Mucosa of descending colon (tissue), 3 donors: ENCODE data around the gene SLC23A2. TPM values are rescaled to one million over a fixed set of nuclear protein-coding genes. Genes with fewer than 3 reads are reported as not detected.
A peak's percentile ranks its signal among the peaks of the same experiment; 100 is the strongest.

Experiments used
- ATAC-seq: fragments of 200-7000 bp; cut with Tn5 transposase; one replicate; pipeline ENCODE4 v1.9.1; 2020; ENCODE audit warnings: mild to moderate bottlenecking, moderate library complexity
- DNase-seq, 3 donors: peaks; one replicate each; pipeline ENCODE4 v3.0.0-alpha.2; 2020
- H3K36me3 ChIP-seq: fragments of 200-600 bp; one replicate; pipeline ENCODE4 v1.8.0; 2021; ENCODE audit warnings: low read depth, mild to moderate bottlenecking
- H3K4me1 ChIP-seq: fragments of 200-600 bp; one replicate; pipeline ENCODE4 v1.8.0; 2021; ENCODE audit warnings: low read depth, mild to moderate bottlenecking
- H3K4me3 ChIP-seq: fragments of 200-600 bp; one replicate; pipeline ENCODE4 v1.8.0; 2021; ENCODE audit warnings: mild to moderate bottlenecking
- H3K9me3 ChIP-seq: fragments of 200-600 bp; one replicate; pipeline ENCODE4 v1.8.0; 2021; ENCODE audit warnings: mild to moderate bottlenecking
- intact Hi-C, 2 donors: fragments of 100-400 bp; cut with DNase I in 1 of 2; cut with micrococcal nuclease in 1 of 2; formaldehyde crosslinking; loops; one replicate each; pipeline versions ENCODE4 v1.11.0 to v1.11.1; 2022; cut with DNase I, micrococcal nuclease
- total RNA-seq, 3 donors: library from RNA; stranded (reverse); fragmentation: NEBNext Ultra II Directional in 2 of 3; extraction: Animal tissue kit (Norgen Biotek cat#: 25700) in 2 of 3; gene quantifications; one replicate each; pipeline versions ENCODE4 v1.2.1 to v1.2.4, GENCODE V29; 2021 to 2023
- TF ChIP-seq, protein P1 (sequence below): fragments of 200-600 bp; IDR thresholded peaks from one replicate; pipeline ENCODE4 v1.8.0; 2022; ENCODE audit warnings: antibody characterized with exemption, mild to moderate bottlenecking
- donor health status: DM: no; HTN: no; CAD: no; lungs with moderate emphysema.
- donor health status: DM: no; HTN: no; CAD: no.
- donor health status: DM: no; HTN: yes; CAD: no.

SLC23A2 gene
- total RNA-seq, 3 donors from 2014 or later: 9.1 to 15.4 (median 9.4) TPM

- ATAC-seq: peak; percentile 5
- H3K4me1 ChIP-seq: no peaks in the 10 kb centered on the region
- no peak overlapping the region for H3K4me3 ChIP-seq
- TF ChIP-seq, protein P1, sequence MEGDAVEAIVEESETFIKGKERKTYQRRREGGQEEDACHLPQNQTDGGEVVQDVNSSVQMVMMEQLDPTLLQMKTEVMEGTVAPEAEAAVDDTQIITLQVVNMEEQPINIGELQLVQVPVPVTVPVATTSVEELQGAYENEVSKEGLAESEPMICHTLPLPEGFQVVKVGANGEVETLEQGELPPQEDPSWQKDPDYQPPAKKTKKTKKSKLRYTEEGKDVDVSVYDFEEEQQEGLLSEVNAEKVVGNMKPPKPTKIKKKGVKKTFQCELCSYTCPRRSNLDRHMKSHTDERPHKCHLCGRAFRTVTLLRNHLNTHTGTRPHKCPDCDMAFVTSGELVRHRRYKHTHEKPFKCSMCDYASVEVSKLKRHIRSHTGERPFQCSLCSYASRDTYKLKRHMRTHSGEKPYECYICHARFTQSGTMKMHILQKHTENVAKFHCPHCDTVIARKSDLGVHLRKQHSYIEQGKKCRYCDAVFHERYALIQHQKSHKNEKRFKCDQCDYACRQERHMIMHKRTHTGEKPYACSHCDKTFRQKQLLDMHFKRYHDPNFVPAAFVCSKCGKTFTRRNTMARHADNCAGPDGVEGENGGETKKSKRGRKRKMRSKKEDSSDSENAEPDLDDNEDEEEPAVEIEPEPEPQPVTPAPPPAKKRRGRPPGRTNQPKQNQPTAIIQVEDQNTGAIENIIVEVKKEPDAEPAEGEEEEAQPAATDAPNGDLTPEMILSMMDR: no peak
- intact Hi-C loops: no loop called here
- no peaks in the 10 kb centered on the region for H3K36me3 ChIP-seq
- DNase-seq: peak in 1 of 3 donors; percentile 66
- H3K9me3 ChIP-seq: no peaks in the 10 kb centered on the region
Observed at GRCh38 chr20:4812641-4813075, 188.7 kb downstream of the SLC23A2 start.

DNA sequence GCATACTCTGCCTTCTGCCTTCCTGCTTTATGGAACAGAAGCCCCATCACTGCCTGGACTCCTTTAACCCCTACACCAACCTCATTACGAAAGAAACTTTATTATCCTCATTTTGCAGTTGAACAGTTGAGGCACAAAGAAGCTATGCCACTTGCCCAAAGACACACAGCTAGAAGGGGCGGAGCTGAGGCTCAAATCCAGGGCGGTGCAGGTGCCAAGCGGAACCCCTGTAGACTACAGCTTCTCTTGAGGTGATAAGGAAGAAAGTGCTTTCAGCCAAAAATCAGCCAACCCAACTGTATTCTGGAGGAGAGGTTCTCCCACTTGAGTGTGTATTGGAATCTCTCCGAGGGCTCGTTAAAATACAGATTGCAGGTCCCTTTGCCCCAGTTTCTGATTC is 189.1 kb downstream of the SLC23A2 start:
- Histone ChIP-seq H3K36me3 (no peaks in the 10 kb centered on the region), H3K9me3 (no peaks in the 10 kb centered on the region), H3K4me3 (no peak overlapping the region), H3K4me1 (no peaks in the 10 kb centered on the region)
- intact Hi-C loops: no loop called here
- ATAC-seq (no peak), DNase-seq (no peak)
- TF ChIP-seq, protein P1: no peak

- DNase-seq: peak; percentile 55 to 88 (median 65)
- intact Hi-C loops: no loop called here
Observed at GRCh38 chr20:4811661-4812181, 189.6 kb downstream of the SLC23A2 start.

DNA sequence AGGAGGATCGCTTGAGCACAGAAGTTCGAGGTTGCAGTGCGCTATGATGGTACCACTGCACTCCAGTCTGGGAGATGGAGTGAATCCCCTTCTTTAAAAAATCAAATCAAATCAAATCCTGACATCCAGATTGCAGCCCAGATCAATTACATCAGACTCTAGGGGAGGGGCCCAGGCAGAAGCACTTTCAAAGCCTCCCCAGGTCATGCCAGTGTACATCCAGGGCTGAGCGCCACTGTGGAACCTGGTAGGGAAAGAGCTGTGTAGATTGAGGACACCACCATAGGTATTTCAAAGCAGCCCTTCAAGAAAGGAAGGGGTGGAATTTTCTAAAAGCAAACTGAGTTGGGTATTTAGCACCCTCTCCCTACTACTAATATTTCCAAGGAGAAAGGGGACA is 190.1 kb downstream of the SLC23A2 start:
- DNase-seq: no peak
- no peaks in the 10 kb centered on the region for H3K36me3 ChIP-seq

More at GRCh38 chr20:4811661-4812181, 189.6 kb downstream of the SLC23A2 start:
- Histone ChIP-seq H3K36me3 (no peaks in the 10 kb centered on the region), H3K4me1 (no peaks in the 10 kb centered on the region), H3K4me3 (no peak overlapping the region), H3K9me3 (no peaks in the 10 kb centered on the region)
- TF ChIP-seq, protein P1: no peak
- peak; percentile 65 for ATAC-seq

GRCh38 chr20:4810426-4811019 is 190.8 kb downstream of the SLC23A2 start:
- Histone ChIP-seq H3K4me3 (no peak overlapping the region), H3K36me3 (no peaks in the 10 kb centered on the region), H3K4me1 (no peaks in the 10 kb centered on the region), H3K9me3 (no peaks in the 10 kb centered on the region)
- no peak for DNase-seq
- no peak for ATAC-seq
- TF ChIP-seq, protein P1: no peak
- intact Hi-C loops: no loop called here

More for the DNA sequence above, 190.1 kb downstream of the SLC23A2 start:
- Histone ChIP-seq H3K4me3 (no peak overlapping the region), H3K4me1 (no peaks in the 10 kb centered on the region), H3K9me3 (no peaks in the 10 kb centered on the region)
- ATAC-seq: no peak
- intact Hi-C loops: no loop called here
- TF ChIP-seq, protein P1: no peak
